RKO (cell line): ENCODE measurements around the gene KRT75.
"Not testable (repeated sequence)": the region's sequence is repeated elsewhere in the genome, so short reads cannot be mapped to it uniquely, and the experiment has no call there.

Source experiments
- DNase-seq: peaks from one replicate; pipeline ENCODE4 v3.0.0-alpha.2; 2016; ENCODE audit warnings: low spot score

Gene KRT75

GRCh38 chr12:52434081-52434733 is at the start of gene KRT75:
Gene KRT75 (minus strand): TSS chr12:52434371. CDS start chr12:52434304, 67 bp downstream.
- no peak for DNase-seq

- DNase-seq: no peak
These were observed 45.9 kb upstream of the KRT75 start for GRCh38 chr12:52480073-52480472.

DNA sequence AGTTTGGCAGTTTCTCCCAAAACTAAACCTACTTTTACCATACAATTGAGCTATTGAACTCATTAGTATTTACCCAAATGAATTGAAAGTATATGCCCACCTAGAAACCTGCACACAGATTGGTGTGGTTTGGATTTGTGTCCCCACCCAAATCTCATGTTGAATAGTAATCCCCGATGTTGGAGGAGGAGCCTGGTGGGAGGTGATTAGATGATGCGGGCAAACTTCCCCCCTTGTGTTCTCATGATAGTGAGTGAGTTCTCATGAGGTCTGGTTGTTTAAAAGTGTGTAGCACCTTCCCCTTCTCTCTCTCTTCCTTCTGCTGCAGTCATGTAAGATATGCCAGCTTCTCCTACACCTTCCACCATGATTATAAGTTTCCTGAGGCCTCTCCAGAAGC is 43.5 kb upstream of the KRT75 start:
- DNase-seq: no peak

DNA sequence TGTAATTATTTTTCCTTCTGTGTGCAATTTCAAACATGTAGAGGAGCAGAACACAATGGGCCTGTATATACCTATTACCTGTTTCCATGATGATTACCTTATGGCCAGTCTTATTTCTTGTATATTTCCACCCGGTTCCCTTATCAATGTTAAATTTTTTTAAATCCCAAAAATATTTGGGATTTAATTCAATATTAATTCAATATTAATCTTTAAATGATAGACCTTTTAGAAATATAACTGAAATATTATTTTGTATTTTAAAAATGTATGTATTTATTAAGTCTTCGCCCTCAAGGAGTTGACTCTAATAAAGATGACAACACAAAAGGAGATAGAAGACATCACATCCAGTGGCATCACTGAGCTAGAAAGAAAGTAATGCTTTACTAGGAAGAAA is 40.0 kb upstream of the KRT75 start:
- no peak for DNase-seq

DNA sequence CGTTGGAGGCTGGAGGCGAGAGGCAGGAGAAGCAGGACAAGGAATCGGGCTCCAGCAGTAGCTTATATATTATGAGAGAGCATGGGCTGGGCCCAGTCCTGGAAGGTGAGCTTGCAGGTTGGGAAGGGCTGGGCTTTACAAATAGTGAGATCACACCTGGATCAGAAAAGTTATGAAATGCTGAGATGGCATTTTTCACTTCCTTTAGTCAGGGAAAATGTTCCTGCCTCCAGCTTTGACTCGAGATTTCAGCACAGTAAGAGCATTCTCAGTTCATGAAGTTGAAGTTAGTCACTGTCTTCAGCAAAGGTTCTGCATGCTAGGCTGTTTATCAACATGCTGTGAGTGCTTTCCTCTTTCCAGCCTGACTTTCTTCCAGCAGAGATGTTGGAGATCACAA is 39.6 kb upstream of the KRT75 start, which contains the start of gene KRT6C:
TSS of gene KRT6C (minus strand) at position 38 of the 400 bp plus-strand sequence. CDS start 68 bp downstream, outside the sequence.
- DNase-seq: no peak

- DNase-seq: no peak
These were observed 35.7 kb upstream of the KRT75 start for GRCh38 chr12:52469853-52470252.

DNA sequence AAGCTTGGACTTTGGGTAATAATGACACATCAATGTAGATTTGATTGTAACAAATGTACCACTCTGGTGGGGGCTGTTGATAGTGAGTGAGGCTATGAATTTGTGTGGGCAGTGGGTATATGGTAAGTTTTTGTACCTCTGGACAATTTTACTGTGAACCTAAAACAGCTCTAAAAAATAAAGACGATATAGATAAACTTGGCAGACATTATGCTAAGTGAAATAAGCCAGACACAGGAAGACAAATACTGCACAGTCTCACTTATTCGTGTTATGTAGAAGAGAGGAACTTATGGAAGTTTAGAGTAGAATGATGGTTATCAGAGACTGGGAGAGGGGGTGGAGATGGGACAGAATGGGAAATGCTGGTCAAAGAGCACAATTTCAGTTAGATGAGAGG is 30.7 kb upstream of the KRT75 start:
- DNase-seq: no peak

DNA sequence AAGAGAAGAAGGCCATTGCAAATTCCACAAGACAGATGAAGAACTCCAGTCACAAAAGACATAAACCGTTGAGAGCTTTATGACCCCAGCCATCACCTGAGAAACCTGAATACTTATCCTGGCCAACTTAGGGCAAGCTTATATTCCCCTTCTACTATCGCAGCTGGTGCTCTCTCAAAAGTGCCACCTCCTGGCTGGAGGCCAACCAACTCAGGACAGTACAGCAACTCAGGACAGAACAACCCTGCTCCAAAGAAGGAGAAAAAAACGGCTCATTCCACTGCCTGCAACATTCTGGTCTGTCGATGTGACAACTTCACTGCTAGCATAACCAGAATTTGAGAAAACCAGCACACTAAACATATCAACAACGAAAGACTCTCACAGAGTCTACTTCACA is 27.5 kb upstream of the KRT75 start:
- DNase-seq: no peak

DNA sequence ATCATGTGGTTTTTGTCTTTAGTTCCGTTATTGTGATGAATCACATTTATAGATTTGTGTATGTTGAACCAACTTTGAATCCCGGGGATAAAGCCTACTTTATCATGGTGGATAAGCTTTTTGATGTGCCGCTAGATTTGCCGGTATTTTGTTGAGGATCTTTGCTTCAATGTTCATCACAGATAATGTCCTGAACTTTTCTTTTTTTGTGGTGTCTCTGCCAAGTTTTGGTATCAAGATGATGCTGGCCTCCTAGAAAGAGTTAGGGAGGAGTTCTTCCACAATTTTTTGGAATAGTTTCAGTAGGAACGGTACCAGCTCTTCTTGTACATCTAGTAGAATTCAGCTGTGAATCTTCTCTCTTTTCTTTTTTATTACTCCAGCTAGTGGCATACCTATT is 24.7 kb upstream of the KRT75 start:
- DNase-seq: no peak

DNA sequence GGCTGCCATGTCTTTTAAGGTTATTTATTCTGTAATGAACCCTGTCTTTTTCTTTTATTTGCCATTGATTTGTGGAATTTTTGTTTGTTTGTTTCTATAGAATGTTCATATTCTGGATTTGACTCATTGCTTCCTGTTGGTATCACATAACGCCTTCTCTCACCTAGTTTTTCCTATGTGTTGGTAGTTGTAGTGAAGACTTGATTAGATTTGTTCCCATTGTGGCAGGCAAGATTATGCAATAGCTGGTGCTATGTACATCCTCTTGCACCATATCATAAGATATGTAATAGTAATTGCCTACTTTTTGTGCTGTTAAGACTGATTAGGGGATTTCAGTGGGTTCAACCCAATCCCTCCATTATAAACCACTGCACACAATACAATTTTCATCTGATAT is 21.6 kb upstream of the KRT75 start:
- DNase-seq: no peak

GRCh38 chr12:52454411-52455201 is 20.4 kb upstream of the KRT75 start:
- no peak for DNase-seq

- DNase-seq: no peak
These were observed 17.9 kb upstream of the KRT75 start, which contains the start of gene KRT6B for GRCh38 chr12:52452101-52452500. Gene KRT6B (minus strand): TSS chr12:52452146. CDS start chr12:52452078, 68 bp downstream.

- DNase-seq: no peak
These were observed 14.1 kb upstream of the KRT75 start for GRCh38 chr12:52448228-52448627.

DNA sequence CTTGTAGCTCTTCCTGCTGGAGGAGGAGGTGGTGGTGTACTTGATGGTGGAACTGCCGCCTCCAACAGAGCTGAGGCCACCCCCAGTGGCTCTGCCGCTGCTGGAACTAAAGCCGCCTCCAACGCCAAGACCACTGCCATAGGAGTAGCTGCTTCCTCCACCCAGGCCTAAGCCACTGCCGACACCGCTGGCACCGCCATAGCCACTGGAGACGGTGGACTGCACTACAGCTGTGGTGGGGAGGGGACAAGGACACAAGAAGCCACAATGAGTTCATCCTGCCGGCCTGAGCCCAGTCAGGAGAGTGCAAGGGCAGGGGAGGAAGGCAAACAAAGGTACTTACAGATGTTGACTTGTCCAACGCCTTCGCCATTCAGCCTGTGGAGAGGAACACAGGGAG is 13.0 kb upstream of the KRT75 start:
- not testable (repeated sequence) for DNase-seq

DNA sequence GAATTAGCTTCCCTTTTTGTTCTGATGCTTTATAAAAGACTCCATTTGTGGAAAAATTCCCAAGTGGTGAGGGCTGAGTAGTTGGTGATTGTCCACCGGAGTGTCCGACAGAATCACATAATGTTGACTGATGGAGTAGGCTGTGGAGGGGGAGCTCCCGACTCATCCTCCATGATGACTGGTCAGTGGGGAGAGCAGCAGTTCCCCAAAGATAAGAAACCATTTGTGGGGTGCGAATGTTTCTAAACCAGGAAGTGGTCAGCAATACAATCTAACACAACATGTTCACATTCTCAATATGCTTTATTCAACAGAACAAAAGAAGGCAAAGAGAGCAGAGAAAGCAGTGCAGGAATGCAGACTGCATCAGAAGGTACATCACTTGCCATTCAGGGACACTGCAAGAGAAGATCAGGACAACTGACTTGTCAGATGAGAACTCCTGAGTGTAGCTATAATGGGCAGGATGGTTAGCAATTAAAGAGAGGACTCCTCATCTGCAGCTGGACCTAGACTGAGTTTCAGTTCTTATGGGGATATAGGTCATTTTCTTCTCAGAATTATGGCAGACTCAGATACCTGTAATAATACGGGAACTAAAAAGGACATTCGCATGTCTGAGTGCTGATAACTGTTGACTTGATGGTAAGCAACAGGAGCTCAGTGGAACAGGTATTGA is 12.3 kb upstream of the KRT75 start:
- no peak for DNase-seq

DNA sequence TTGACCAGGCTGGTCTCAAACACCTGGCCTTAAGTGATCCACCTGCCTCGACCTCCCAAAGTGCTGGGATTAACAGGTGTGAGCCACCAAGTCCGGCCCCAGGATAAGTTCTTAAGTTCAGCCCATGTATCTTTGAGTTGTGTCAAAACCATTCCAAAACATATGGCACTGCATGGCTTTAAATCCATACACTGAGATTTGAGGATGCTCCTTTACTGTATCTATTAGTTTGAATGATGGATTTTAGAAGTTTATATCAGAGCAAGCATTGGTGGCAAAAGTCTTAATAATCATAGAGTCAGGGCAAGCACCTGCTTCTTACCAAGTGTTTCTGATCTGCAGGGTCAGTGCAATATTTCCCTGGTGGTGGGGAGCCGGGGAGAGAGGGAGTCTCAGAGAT is 11.7 kb upstream of the KRT75 start:
- DNase-seq: no peak

- DNase-seq: no peak
These were observed 10.8 kb upstream of the KRT75 start for GRCh38 chr12:52444647-52445595.

- DNase-seq: no peak
These were observed 9.8 kb upstream of the KRT75 start for GRCh38 chr12:52443966-52444365.

DNA sequence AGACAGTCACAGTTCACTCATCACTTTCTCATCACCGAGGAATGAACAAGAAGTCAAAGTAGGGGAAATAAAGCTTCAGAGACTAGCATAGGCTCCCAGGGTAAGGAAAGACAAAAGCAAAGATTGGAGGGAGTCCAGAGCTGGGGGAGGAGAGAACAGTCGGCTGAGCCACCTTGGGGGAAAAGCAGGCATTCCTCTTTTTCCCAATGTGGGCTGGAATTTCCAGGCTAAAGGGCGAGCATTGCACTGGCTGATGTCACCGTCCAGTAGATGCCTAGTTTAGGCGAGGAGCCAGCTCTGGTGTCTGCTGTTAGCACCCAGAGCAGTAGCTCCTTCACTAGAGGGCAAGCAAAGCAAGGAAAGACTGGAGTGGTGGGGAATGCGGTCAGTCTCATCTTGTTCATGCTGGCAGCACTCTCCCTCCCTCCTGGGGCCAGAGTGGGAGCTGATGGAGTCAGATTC is 8.5 kb upstream of the KRT75 start:
- no peak for DNase-seq

DNA sequence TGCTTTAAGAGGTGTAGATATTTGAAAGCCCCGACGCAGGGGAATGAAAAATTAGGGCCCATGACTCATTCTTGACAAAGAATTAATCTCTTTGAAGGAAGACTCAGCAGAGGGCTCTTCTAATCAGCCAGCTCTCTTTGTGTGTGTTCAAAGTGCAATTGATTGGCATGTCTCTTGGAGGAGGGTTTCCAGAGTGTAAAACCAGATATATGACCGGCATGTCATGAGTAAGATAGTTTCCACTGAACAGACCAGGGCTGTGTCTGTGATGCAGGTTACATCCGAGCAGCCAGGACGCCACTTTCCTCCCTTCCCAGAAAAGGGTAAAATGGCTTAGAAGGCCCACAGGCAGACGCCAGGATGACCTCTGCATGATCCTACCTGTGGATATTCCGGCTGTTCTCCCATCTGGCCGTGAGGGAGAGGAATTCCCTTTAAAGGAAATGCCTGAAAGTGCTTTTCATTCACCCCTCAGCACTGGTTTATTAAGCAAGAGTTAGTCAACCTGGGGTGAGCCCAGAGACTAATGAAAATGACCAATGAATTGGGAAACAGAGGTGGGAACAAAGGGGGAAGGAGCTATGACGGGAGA is 7.2 kb upstream of the KRT75 start:
- DNase-seq: peak; percentile 4

DNA sequence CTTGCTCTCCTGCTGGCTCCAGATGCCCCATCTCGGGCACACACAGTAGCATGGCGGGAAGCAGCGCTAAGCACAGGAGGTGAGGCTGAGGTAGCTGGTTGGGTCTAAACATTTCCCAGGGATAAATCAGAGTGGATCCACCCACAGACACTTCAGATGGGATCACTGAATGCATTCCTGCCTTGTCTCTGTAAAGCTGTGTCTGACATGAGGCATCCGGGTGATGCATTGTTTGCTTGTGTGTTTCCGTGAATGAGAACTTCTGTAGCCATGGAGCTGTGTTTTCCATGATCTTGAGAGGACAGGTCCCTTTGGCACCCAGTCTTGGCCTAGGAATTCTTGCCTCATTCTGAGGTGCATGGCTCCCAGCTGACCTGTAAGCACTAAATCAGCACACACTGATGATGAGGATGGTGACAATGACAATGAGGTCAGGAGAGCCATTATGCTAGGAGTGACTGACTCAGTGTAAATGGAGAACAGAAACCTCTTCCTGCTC is 6.7 kb upstream of the KRT75 start:
- DNase-seq: no peak
